Renal cortex interstitium (tissue), 11 donors: Measurements from ENCODE around the gene RASGRP3. TPM values are rescaled to one million over a fixed set of nuclear protein-coding genes. Genes with fewer than 3 reads are reported as not detected.
A peak's percentile ranks its signal among the peaks of the same experiment; 100 is the strongest.
"Not testable (repeated sequence)": the region's sequence is repeated elsewhere in the genome, so short reads cannot be mapped to it uniquely, and the experiment has no call there.

ENCODE experiments used
- DNase-seq, 11 donors: peaks; one replicate each; pipeline ENCODE4 v3.0.0-alpha.2; 2013; ENCODE audit warnings: low read depth in 9 of 11, low spot score in 4 of 11; ENCODE audit errors: extremely low read depth in 1 of 11
- polyA plus RNA-seq, 3 donors: library from polyadenylated mRNA; unstranded; fragments of 120-200 nt; gene quantifications; one replicate each; pipeline ENCODE4 v1.2.1, GENCODE V29; 2013; ENCODE audit not compliant: insufficient read length in 3 of 3

Gene RASGRP3
- polyA plus RNA-seq, 3 donors: 17.6 to 26.5 (median 17.8) TPM

DNA sequence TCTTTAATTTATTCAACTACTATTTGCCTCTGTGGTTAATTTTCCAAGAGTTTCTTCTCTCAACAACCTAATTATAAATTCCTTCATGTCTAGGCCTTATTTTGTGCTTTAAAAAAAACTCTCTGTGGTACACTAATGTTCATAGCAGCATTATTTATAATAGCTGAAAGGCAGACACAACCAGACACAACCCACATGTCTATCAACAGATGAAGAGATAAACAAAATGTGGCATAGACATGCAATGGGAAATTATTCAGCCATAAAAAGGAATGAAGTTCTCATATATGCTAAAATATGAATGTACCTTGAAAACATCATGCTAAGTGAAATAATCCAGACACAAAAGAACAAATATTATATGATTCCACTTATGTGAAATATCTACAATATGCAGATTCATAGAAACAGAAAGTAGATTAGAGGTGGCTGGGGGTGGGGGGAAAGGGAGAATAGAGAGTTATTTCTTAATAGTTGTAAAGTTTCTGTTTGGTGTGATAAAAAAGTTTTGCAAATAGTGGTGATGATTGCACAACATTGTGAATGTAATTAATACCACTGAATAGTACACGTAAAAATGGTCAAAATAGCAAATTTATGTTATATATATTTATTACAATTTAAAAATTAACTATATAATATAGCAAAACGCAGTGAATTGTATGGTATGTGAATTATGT lies 28.1 kb upstream of the RASGRP3 start:
- no peak for DNase-seq

- no peak for DNase-seq
These were observed 25.2 kb upstream of the RASGRP3 start for GRCh38 chr2:33451214-33451613.

GRCh38 chr2:33451825-33452224 lies 24.6 kb upstream of the RASGRP3 start:
- no peak for DNase-seq

- DNase-seq: no peak
These were observed 23.9 kb upstream of the RASGRP3 start for GRCh38 chr2:33452545-33452944.

DNA sequence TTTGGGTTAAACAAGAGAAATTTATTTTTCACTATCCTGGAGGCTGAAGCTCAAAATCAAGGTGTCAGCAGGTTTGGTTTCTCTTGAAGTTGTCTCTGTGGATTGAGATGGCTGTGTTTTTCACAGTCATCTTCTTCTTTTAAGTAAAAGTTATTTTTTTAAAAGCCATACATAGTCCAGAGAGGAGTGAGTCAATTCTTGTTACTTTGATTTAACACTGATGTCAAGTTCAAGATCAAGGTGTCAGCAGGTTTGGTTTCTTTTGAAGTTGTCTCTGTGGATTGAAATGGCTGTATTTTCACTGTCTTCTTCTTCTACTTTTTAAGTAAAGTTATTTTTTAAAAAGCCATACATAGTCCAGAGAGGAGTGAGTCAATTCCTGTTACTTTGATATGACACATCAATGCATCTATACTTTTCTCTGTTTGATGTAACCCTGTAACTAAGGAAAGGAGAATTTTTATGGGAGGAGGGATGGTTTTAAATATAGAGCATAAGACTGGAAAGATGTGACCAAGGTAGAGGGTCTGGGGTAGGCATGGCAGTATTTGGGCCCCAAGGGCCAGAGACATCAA lies 22.5 kb upstream of the RASGRP3 start:
- no peak for DNase-seq

- no peak for DNase-seq
These were observed 18.7 kb upstream of the RASGRP3 start for GRCh38 chr2:33457556-33458247.

GRCh38 chr2:33458248-33458819 lies 18.1 kb upstream of the RASGRP3 start:
- no peak for DNase-seq

GRCh38 chr2:33459745-33460144 lies 16.7 kb upstream of the RASGRP3 start:
- no peak for DNase-seq

DNA sequence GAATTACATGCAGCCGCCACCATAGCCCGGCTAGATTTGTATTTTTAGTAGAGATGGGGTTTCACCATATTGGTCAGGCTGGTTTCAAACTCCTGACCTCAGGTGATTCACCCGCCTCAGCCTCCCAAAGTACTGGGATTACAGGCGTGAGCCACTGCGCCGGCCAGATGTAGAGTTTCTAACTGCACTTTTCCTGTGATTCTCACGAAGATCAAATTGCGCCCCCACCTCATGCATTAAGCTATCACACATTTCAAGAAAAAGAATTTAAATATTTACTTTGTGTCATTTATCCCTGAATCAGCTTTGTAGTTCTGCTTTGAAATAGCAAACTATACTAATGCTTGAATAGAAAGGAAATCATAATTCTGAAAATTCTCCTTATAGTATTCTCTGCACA lies 13.9 kb upstream of the RASGRP3 start:
- DNase-seq: not testable (repeated sequence)

DNA sequence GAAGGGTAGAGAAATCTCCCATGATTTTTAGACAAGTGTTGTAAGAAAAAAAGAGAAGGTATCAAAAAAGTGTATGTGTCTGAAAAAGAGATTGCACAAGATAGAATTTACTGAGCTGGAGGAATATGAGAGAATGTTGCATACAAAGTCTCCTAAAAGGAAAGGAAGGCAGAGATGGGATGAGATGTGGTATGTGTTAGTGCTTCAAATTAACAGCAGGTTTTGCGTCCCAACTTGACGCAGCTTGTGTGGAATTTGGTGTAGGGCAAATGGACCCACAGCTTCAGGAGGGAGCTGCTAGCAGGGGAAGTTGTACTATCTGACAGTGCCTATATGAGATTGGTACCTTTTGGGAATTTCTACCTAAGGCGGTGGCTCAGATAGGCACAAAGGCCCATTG lies 9.0 kb upstream of the RASGRP3 start:
- DNase-seq: no peak

- DNase-seq: no peak
These were observed 7.2 kb upstream of the RASGRP3 start for GRCh38 chr2:33469238-33469637.

DNA sequence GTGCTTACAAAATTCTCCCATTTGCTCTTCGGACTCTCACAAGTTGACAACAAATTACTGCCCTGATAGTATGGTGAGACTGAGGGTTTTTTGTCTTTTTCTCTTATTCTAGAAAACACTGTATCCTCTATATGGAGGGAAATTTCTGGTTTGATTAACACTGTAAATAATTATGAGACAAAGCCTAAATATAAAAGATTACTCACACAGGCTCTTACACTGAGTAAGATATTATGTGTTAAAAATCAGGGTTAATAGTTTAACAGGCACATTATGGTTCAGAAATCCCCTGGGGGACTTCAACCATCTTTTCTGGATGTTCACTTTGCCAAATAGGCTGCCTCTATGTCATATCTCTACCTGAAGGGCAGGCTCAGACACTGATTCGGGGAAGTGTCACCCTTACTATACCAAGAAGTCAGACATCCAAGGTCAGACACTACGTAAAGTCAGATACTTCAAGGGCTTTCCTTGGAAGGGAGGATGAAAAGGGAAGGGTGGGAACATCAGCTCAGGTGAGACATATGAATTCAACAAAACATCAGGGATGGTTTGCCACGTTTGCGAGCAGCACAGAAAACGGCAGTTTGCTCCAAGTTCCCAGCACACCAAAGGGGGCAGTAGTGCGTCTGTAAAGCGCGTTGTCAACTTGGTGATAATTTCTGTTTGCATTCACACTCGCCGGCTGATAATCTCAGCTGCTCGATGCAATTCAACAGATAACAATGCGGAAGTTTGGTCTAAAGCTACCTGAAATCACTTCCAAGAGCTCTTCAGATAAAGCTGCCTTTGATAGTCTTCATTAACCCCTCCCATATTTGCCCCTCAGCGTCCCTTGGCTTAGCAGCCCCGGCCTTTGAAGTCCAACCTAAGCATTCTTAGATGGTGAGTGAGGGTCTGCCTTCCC lies 972 bp upstream of the RASGRP3 start:
- DNase-seq: peak; percentile 59 to 86 (median 72)

DNA sequence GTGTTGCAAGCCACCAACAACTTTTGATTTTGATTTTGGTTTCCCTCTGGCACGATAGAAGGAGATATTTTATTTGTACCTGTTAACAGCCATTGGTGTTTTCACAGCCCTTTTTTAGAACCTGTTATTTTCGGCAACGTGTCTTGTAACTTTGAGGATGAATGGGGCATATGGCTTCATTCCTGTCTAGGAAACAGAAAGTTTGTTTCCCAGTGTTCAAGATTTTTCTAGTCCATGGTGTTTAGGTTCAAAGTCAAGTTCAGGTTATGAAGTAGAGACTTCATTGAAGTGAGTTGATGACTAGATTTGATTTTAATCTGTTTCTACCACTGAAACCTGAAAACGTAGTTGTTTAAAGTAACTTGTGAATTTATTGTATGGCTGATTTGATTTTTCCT lies 343 bp downstream of the RASGRP3 start:
- peak in 1 of 11 donors; percentile 45 for DNase-seq

DNA sequence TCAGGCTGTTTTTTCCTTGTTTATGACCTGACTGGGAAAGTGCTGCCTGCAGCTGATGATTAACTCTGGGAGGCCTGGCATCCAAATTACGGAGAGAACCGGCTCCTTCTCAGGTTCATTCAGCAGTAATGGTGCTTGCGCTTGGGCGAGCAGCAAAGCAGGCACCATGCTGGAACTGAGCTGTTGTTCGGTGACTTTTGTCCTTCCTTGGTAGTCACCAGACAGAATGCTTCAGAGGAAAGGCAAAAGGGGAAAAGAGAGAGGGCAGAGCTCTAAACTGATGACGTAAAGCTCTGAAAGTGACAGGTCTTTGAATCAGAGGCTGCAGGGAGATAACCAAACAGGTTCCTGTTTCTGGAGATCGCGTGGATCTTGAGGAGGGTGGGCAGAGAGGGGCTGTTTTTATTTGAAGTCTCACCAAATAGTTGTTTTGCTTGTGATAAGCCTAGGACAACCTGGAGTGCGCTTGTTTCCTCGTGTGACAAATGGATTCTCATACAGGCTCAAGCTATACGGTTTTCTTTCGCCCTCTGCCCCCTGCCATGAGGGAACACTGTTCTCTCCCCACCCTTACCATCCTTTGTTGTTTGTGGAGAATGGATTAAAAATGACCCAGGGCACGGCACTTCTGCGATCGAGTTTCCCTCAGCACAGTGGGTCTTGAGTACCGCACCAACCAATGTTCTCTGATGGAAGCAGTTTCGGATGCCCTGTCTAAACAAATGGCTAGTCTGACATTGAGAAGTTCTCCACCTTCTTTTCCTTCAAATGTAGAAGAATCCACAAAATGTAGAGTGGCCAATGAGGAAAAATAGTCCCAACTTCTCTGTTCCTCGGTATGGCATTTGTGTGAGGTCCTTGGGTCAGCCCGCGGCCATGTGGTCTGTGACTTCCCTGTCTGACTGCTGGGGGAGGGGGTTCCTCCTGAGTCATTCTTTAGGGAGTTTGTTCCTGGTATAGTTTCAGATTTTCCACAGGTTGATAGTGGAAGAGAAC lies 1.3 kb downstream of the RASGRP3 start:
- peak in 5 of 11 donors; percentile 29 to 65 (median 40) for DNase-seq

DNA sequence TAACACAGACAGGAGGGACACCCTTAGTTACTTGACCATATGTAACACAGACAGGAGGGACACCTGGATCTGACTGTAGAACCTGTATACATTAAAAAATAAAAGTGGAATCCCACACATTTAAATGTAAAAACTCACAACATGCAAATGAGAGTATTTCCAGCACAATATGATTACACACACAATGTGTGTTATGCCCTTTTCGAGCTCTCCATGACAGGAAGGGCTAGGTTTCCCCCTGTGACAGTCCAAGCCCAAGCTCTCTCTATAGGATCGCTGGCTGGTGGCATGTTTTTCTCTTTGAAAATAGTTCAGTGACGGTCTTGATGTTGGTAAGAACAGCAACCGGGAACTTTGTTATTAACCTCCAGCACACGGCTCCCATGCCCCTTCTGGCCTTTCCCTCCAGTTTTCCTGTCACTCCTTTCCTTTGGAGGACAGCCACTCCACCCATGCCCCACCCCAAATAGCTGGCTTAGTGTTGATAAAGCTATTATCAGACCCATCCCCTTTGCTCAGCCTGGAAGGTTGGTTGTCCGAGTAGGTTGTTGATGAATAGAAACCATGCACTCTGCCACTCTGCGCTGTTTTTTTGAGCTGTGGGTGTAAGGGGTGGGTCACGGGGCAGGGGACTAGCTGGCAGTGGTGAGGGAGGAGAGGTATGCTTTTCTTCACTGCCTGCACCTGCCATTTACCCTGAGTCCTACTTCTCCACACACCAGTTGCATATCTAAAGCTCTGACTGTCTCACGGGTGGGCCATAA lies 2.7 kb downstream of the RASGRP3 start:
- no peak for DNase-seq

GRCh38 chr2:33482518-33482917 lies 6.1 kb downstream of the RASGRP3 start:
- DNase-seq: no peak

DNA sequence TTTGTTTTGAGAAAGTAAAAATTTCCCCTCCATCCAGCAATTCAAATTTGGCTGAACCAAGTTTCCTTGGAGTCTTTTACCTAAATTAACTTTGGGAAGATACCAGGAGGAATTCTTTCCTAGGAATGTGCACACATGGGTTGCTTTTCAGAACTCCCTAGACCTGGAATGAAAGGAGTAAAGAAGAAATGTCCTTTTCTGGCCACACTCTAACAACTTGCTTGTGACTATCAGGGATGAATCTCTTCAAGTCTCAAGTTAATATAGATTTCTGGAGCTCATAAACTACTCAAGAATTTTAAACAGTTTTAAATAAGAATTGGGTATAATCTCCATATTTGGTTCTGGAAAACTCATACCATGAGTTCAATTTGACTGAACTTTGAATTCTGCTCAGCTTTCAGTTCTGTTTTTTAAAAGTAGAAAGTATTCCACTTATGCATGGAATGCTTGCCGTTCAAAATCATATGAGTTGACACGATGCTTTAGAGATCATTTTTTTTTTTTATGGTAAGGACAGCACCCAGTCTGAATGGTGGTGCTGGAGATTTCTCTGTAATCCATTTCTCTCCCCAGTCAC lies 7.7 kb downstream of the RASGRP3 start:
- DNase-seq: no peak
